WTC11 (cell line): ENCODE data around the gene THEM5. TPM values are rescaled to one million over a fixed set of nuclear protein-coding genes. Genes with fewer than 3 reads are reported as not detected.

ENCODE experiments used
- ATAC-seq: fragments of 200-7000 bp; cut with Tn5 transposase; 2 replicates; pipeline ENCODE4 v1.10.0; 2021; ENCODE audit warnings: mild to moderate bottlenecking, moderate library complexity
- CTCF ChIA-PET: fragments of 300-600 bp; sonication (Branson Sonifier 250); formaldehyde crosslinking; loops from one replicate; lab custom pipeline; 2021; ENCODE audit warnings: antibody characterized with exemption; lab: Charles Lee
- POLR2A ChIA-PET: fragments of 350-600 bp; sonication (Branson Sonifier 250); formaldehyde crosslinking; loops from one replicate; lab custom pipeline; 2021; ENCODE audit warnings: antibody characterized with exemption; lab: Charles Lee
- DNase-seq: peaks from one replicate; pipeline ENCODE4 v3.0.0; 2021; ENCODE audit warnings: low spot score
- H3K27ac Mint-ChIP-seq: 2 replicates; pipeline ENCODE4 v1.8.0; 2021; ENCODE audit warnings: mixed read lengths
- H3K27me3 Mint-ChIP-seq: 2 replicates; pipeline ENCODE4 v1.8.0; 2021; ENCODE audit warnings: low read depth, mild to moderate bottlenecking, moderate library complexity, mixed read lengths
- H3K36me3 Mint-ChIP-seq: 2 replicates; pipeline ENCODE4 v1.8.0; 2021; ENCODE audit warnings: mixed read lengths
- H3K4me1 Mint-ChIP-seq: 2 replicates; pipeline ENCODE4 v1.8.0; 2022; ENCODE audit warnings: mixed read lengths
- H3K4me3 Mint-ChIP-seq: 2 replicates; pipeline ENCODE4 v1.8.0; 2021; ENCODE audit warnings: mild to moderate bottlenecking, moderate library complexity, mixed read lengths
- H3K9me3 Mint-ChIP-seq: 2 replicates; pipeline ENCODE4 v1.8.0; 2021; ENCODE audit warnings: mixed read lengths
- CDX4 ChIP-seq: fragments of 250-450 bp; sonication (Bioruptor Pico); IDR thresholded peaks from 2 replicates; pipeline ENCODE4 v1.9.0; 2021; ENCODE audit warnings: moderate library complexity, mild to moderate bottlenecking, inconsistent platforms, borderline replicate concordance
- CTCF ChIP-seq: fragments of 200-600 bp; IDR thresholded peaks from 2 replicates; pipeline ENCODE4 v1.8.0; 2022; ENCODE audit warnings: antibody characterized with exemption
- E2F4 ChIP-seq: sonication (generic); formaldehyde crosslinking; IDR thresholded peaks from 2 replicates; pipeline ENCODE4 v1.8.1; 2022; ENCODE audit warnings: low read depth, mild to moderate bottlenecking, moderate library complexity, missing genetic modification reagents, borderline replicate concordance
- EMX1 ChIP-seq: fragments of 250-450 bp; sonication (Bioruptor Pico); IDR thresholded peaks from 2 replicates; pipeline ENCODE4 v1.8.0; 2021; ENCODE audit warnings: mild to moderate bottlenecking
- ERG ChIP-seq: fragments of 250-450 bp; sonication (Bioruptor Pico); IDR thresholded peaks from 2 replicates; pipeline ENCODE4 v1.8.0; 2021; ENCODE audit warnings: mild to moderate bottlenecking
- HMGXB4 ChIP-seq: sonication (generic); formaldehyde crosslinking; IDR thresholded peaks from 2 replicates; pipeline ENCODE4 v1.8.1; 2023; ENCODE audit warnings: mild to moderate bottlenecking, moderate library complexity, missing genetic modification reagents
- MAX ChIP-seq: sonication (generic); formaldehyde crosslinking; IDR thresholded peaks from 2 replicates; pipeline ENCODE4 v1.8.0; 2022; ENCODE audit warnings: mild to moderate bottlenecking, missing genetic modification reagents
- MXD4 ChIP-seq: fragments of 250-450 bp; sonication (Bioruptor Pico); IDR thresholded peaks from 2 replicates; pipeline ENCODE4 v1.8.0; 2021; ENCODE audit warnings: mild to moderate bottlenecking, moderate library complexity, borderline replicate concordance
- NFATC4 ChIP-seq: fragments of 250-450 bp; sonication (Bioruptor Pico); IDR thresholded peaks from 2 replicates; pipeline ENCODE4 v1.9.0; 2021; ENCODE audit warnings: mild to moderate bottlenecking
- OVOL2 ChIP-seq: fragments of 250-450 bp; sonication (Bioruptor Pico); IDR thresholded peaks from 2 replicates; pipeline ENCODE4 v1.9.0; 2021; ENCODE audit warnings: mild to moderate bottlenecking, borderline replicate concordance
- STAT6 ChIP-seq: sonication (generic); formaldehyde crosslinking; conservative IDR thresholded peaks from 2 replicates; pipeline ENCODE4 v1.8.1; 2023; ENCODE audit warnings: mild to moderate bottlenecking, low read depth, missing genetic modification reagents, moderate library complexity
- TCF7 ChIP-seq: sonication (generic); formaldehyde crosslinking; IDR thresholded peaks from 2 replicates; pipeline ENCODE4 v1.8.0; 2022; ENCODE audit warnings: mild to moderate bottlenecking, low read depth, missing genetic modification reagents, moderate library complexity
- TP53 ChIP-seq: sonication (generic); formaldehyde crosslinking; IDR thresholded peaks from 2 replicates; pipeline ENCODE4 v1.8.1; 2023; ENCODE audit warnings: mild to moderate bottlenecking, missing genetic modification reagents
- USF2 ChIP-seq: sonication (generic); formaldehyde crosslinking; IDR thresholded peaks from 2 replicates; pipeline ENCODE4 v1.8.1; 2023; ENCODE audit warnings: mild to moderate bottlenecking, missing genetic modification reagents, moderate library complexity
- ZNF263 ChIP-seq: sonication (generic); formaldehyde crosslinking; IDR thresholded peaks from 2 replicates; pipeline ENCODE4 v1.8.1; 2022; ENCODE audit warnings: low read depth, mild to moderate bottlenecking, moderate library complexity, missing genetic modification reagents
- ZNF317 ChIP-seq: sonication (generic); formaldehyde crosslinking; IDR thresholded peaks from 2 replicates; pipeline ENCODE4 v1.8.1; 2023; ENCODE audit warnings: low read depth, mild to moderate bottlenecking, moderate library complexity, missing genetic modification reagents, borderline replicate concordance
- ZNF425 ChIP-seq: fragments of 250-450 bp; sonication (Bioruptor Pico); conservative IDR thresholded peaks from 2 replicates; pipeline ENCODE4 v1.9.0; 2021; ENCODE audit warnings: mild to moderate bottlenecking
- total RNA-seq: library from RNA; stranded (reverse); gene quantifications from 3 replicates; pipeline ENCODE4 v1.2.3, GENCODE V29; 2021

THEM5 gene
- total RNA-seq, 1 experiment from 2014 or later = not detected

GRCh38 chr1:151816548-151817352 is 36.8 kb downstream of the THEM5 start:
- H3K36me3 Mint-ChIP-seq = no peaks in the 10 kb centered on the region
- ATAC-seq (no peak), DNase-seq (no peak)
- no peaks in the 10 kb centered on the region for H3K9me3 Mint-ChIP-seq
- 0 out of 2 replicates have a peak, but pooled peaks cover 2% of the 10 kb centered on the region for H3K4me1 Mint-ChIP-seq
- no peak overlapping the region for H3K27ac Mint-ChIP-seq
- CTCF ChIA-PET = no interaction called here
- no peak overlapping the region for H3K4me3 Mint-ChIP-seq
- H3K27me3 Mint-ChIP-seq = no peaks in the 10 kb centered on the region
- POLR2A ChIA-PET = interaction anchor here (0.6 kb wide), 1 partner anchor 398 kb away, joined by 3 read pairs; no protein-coding TSS in a partner anchor
- TF ChIP-seq E2F4 (CRISPR knock-in tag) = no peak

- H3K4me1 Mint-ChIP-seq = 0 out of 2 replicates have a peak, but pooled peaks cover 2% of the 10 kb centered on the region
- H3K27ac Mint-ChIP-seq = no peak overlapping the region
- DNase-seq = no peak
- CTCF ChIA-PET = no interaction called here
- H3K9me3 Mint-ChIP-seq = no peaks in the 10 kb centered on the region
- H3K27me3 Mint-ChIP-seq = no peaks in the 10 kb centered on the region
- TF ChIP-seq TCF7 (CRISPR knock-in tag) = no peak
- TF ChIP-seq CTCF = no peak
- TF ChIP-seq CDX4 (CRISPR knock-in tag) = no peak
- TF ChIP-seq STAT6 = no peak
- TF ChIP-seq ERG (CRISPR knock-in tag) = no peak
- no peak for TF ChIP-seq MAX (CRISPR knock-in tag)
- TF ChIP-seq HMGXB4 (CRISPR knock-in tag) = no peak
- TF ChIP-seq ZNF425 (CRISPR knock-in tag) = no peak
- no peak for TF ChIP-seq USF2 (CRISPR knock-in tag)
- no peak for TF ChIP-seq ZNF263 (CRISPR knock-in tag)
- TF ChIP-seq TP53 (CRISPR knock-in tag) = no peak
- no peak for TF ChIP-seq EMX1 (CRISPR knock-in tag)
- no peak for TF ChIP-seq OVOL2
- no peak for TF ChIP-seq ZNF317 (CRISPR knock-in tag)
- TF ChIP-seq MXD4 (CRISPR knock-in tag) = no peak
- no peak for TF ChIP-seq NFATC4 (CRISPR knock-in tag)
- ATAC-seq = no peak
- H3K4me3 Mint-ChIP-seq = no peak overlapping the region
- POLR2A ChIA-PET = no interaction called here
- no peaks in the 10 kb centered on the region for H3K36me3 Mint-ChIP-seq
Measured at GRCh38 chr1:151815716-151816327, 37.7 kb downstream of the THEM5 start.
